Measurements from ENCODE around the gene OSTN.

GRCh38 chr3:191290311-191291025, 91.4 kb downstream of the OSTN start:
- TF ChIP-seq IRF9 (CRISPR knock-in tag; IDR thresholded peaks at IDR 0.05; ENCODE audit: borderline replicate concordance) = no peak
- TF ChIP-seq ATF4 (CRISPR knock-in tag; IDR thresholded peaks at IDR 0.05) = no peak
- TF ChIP-seq ZC3H4 (CRISPR knock-in tag; IDR thresholded peaks at IDR 0.05; ENCODE audit: borderline replicate concordance) = no peak
- no peak for TF ChIP-seq ZNF121 (CRISPR knock-in tag; IDR thresholded peaks at IDR 0.05)
- no peak for TF ChIP-seq THYN1 (CRISPR knock-in tag; IDR thresholded peaks at IDR 0.05; ENCODE audit: borderline replicate concordance, low read depth)

Measured in HepG2 (cell line).